PC-9 (cell line): Measurements from ENCODE around the gene SLC6A17. TPM values are rescaled to one million over a fixed set of nuclear protein-coding genes. Genes with fewer than 3 reads are reported as not detected.

ENCODE experiments used
- BruUV-seq: library from RNA; stranded (reverse); fragments of 400-500 nt; replicated peaks from 2 replicates; lab custom pipeline; 2021; lab: Mats Ljungman, UMichigan
- CTCF ChIA-PET: fragments of 300-600 bp; sonication (Branson Sonifier 250); formaldehyde crosslinking; loops from one replicate; lab custom pipeline; 2022; ENCODE audit warnings: antibody characterized with exemption; lab: Charles Lee
- POLR2A ChIA-PET: fragments of 300-600 bp; sonication (Branson Sonifier 250); formaldehyde crosslinking; loops from one replicate; lab custom pipeline; 2022; ENCODE audit warnings: antibody characterized with exemption; ENCODE audit not compliant: unreplicated experiment; lab: Charles Lee
- DNase-seq, 2 experiments: peaks; one replicate each; pipeline versions ENCODE4 v3.0.0 to v3.0.0-alpha.2; 2015 to 2022; ENCODE audit warnings: mixed read lengths in 1 of 2
- H2AFZ ChIP-seq: fragments of 200-600 bp; sonication (generic); 2 replicates; pipeline ENCODE4 v1.8.1; 2017; ENCODE audit warnings: antibody characterized with exemption
- H3F3A ChIP-seq: fragments of 200-600 bp; sonication (generic); 2 replicates; pipeline ENCODE4 v1.8.1; 2017; ENCODE audit warnings: antibody characterized with exemption, mild to moderate bottlenecking, low read depth; ENCODE audit not compliant: insufficient read depth
- H3K27ac ChIP-seq: fragments of 200-600 bp; sonication (generic); 2 replicates; pipeline ENCODE4 v1.6.1; 2016; ENCODE audit warnings: mixed run types
- H3K27me3 ChIP-seq: fragments of 200-600 bp; sonication (generic); 2 replicates; pipeline ENCODE4 v1.6.1; 2016; ENCODE audit warnings: low read depth, mixed run types; ENCODE audit not compliant: insufficient read depth
- H3K36me3 ChIP-seq: fragments of 200-600 bp; sonication (generic); 2 replicates; pipeline ENCODE4 v1.6.1; 2016; ENCODE audit warnings: low read depth, mixed run types
- H3K4me1 ChIP-seq: fragments of 200-600 bp; sonication (generic); replicated peaks from 2 replicates; pipeline ENCODE4 v1.6.1; 2016; ENCODE audit warnings: mixed run types; ENCODE audit not compliant: insufficient read depth
- H3K4me2 ChIP-seq: fragments of 200-600 bp; sonication (generic); 2 replicates; pipeline ENCODE4 v1.6.1; 2017; ENCODE audit warnings: mixed run types
- H3K4me3 ChIP-seq: fragments of 200-600 bp; sonication (generic); 2 replicates; pipeline ENCODE4 v1.6.1; 2016; ENCODE audit warnings: mixed run types
- H3K79me2 ChIP-seq: fragments of 200-600 bp; sonication (generic); 2 replicates; pipeline ENCODE4 v1.6.1; 2017; ENCODE audit warnings: low read depth, mixed run types
- H3K9me2 ChIP-seq: fragments of 200-600 bp; sonication (generic); 2 replicates; pipeline ENCODE4 v1.8.1; 2017; ENCODE audit warnings: mild to moderate bottlenecking; ENCODE audit not compliant: insufficient read depth
- H3K9me3 ChIP-seq: fragments of 200-600 bp; sonication (generic); 2 replicates; pipeline ENCODE4 v1.8.1; 2016; ENCODE audit warnings: low read depth; ENCODE audit not compliant: insufficient read depth
- H4K20me1 ChIP-seq: fragments of 200-600 bp; sonication (generic); 2 replicates; pipeline ENCODE4 v1.8.1; 2017; ENCODE audit not compliant: insufficient read depth
- EZH2 ChIP-seq: fragments of 200-600 bp; sonication (generic); IDR thresholded peaks from 2 replicates; pipeline ENCODE4 v1.8.0; 2017; ENCODE audit warnings: antibody characterized with exemption, low read depth
- intact Hi-C: fragments of 100-400 bp; cut with micrococcal nuclease; formaldehyde crosslinking; loops from one replicate; pipeline ENCODE4 v1.10.0; 2022; ENCODE audit not compliant: unreplicated experiment
- total RNA-seq: library from RNA; stranded (reverse); gene quantifications from 2 replicates; pipeline ENCODE4 v1.2.3, GENCODE V29; 2021
- TF ChIP-seq, protein P1 (sequence below): fragments of 200-600 bp; sonication (generic); conservative IDR thresholded peaks from 2 replicates; pipeline ENCODE4 v1.6.1; 2017; ENCODE audit warnings: mixed run types, antibody characterized with exemption, mild to moderate bottlenecking, moderate library complexity

Gene SLC6A17
- total RNA-seq, 1 experiment from 2014 or later = 4.5 TPM

- intact Hi-C loops = loop anchor here (1.0 to 10.0 kb wide), 5 partner anchors 17 to 560 kb away; no protein-coding TSS in a partner anchor
- TF ChIP-seq, protein P1, sequence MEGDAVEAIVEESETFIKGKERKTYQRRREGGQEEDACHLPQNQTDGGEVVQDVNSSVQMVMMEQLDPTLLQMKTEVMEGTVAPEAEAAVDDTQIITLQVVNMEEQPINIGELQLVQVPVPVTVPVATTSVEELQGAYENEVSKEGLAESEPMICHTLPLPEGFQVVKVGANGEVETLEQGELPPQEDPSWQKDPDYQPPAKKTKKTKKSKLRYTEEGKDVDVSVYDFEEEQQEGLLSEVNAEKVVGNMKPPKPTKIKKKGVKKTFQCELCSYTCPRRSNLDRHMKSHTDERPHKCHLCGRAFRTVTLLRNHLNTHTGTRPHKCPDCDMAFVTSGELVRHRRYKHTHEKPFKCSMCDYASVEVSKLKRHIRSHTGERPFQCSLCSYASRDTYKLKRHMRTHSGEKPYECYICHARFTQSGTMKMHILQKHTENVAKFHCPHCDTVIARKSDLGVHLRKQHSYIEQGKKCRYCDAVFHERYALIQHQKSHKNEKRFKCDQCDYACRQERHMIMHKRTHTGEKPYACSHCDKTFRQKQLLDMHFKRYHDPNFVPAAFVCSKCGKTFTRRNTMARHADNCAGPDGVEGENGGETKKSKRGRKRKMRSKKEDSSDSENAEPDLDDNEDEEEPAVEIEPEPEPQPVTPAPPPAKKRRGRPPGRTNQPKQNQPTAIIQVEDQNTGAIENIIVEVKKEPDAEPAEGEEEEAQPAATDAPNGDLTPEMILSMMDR = peak; percentile 98
- no peak for TF ChIP-seq EZH2
- DNase-seq = peak; percentile 60 to 70
- H3K36me3 ChIP-seq = no peaks in the 10 kb centered on the region
- no peak overlapping the region for H2AFZ ChIP-seq
- peaks cover 36% of the 10 kb centered on the region for H3F3A ChIP-seq
- 0 out of 2 replicates have a peak overlapping the region, but pooled peaks have one; percentile 99 for H3K27ac ChIP-seq
- ChIA-PET POLR2A (interaction anchor here (0.7 kb wide), 1 partner anchor 176 kb away, joined by 3 read pairs; no protein-coding TSS in a partner anchor), CTCF (interaction anchor here (0.5 to 3.1 kb wide), 6 partner anchors 10 to 71 kb away, joined by 4 to 30 read pairs (median 6); partner anchors contain the start of gene STRIP1)
- H3K27me3 ChIP-seq = no peaks in the 10 kb centered on the region
- H4K20me1 ChIP-seq = no peaks in the 10 kb centered on the region
- peaks cover 84% of the 10 kb centered on the region for H3K4me1 ChIP-seq
- no peaks in the 10 kb centered on the region for H3K9me2 ChIP-seq
- no TSS peak for BruUV-seq
- no peaks in the 10 kb centered on the region for H3K79me2 ChIP-seq
- no peak overlapping the region for H3K4me3 ChIP-seq
- peak overlapping the region; percentile 68 for H3K4me2 ChIP-seq
- no peaks in the 10 kb centered on the region for H3K9me3 ChIP-seq
Observed at GRCh38 chr1:110106013-110106941, 44.0 kb upstream of the SLC6A17 start.

DNA sequence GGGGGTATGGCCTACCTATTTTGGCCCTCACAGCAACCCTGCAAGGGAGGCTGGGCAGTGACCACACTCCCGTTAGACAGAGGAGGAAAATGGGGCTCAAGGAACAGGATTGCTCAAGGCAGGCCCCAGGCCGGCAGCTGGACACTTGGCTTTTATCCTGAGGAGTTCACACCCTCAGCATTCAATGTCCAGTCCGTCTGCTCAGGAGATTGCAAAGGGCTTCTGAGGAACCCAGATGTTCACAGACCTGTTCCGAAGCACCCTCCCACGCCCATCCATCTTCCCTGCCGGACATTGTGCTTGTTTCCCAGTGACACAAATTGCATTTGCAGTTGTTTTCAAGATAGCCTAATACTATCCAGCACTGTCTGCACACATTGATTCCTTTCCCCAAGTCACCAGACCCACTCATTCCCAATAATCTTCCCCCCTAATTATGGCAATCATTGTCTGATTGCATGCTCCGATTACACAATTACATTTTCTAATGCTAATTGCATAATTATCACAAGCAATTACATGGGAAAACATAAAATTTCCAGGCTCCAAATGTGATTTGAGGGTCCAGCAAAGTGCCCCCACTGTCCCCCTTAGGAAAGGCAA is 42.3 kb upstream of the SLC6A17 start:
- Histone ChIP-seq H3K27ac (no peak overlapping the region), H3K27me3 (no peaks in the 10 kb centered on the region), H3K9me2 (no peaks in the 10 kb centered on the region), H3K4me1 (peaks cover 81% of the 10 kb centered on the region), H3K4me3 (no peak overlapping the region), H3F3A (peaks cover 28% of the 10 kb centered on the region), H3K79me2 (no peaks in the 10 kb centered on the region), H3K36me3 (no peaks in the 10 kb centered on the region), H4K20me1 (no peaks in the 10 kb centered on the region), H2AFZ (no peak overlapping the region), H3K4me2 (no peak overlapping the region), H3K9me3 (no peaks in the 10 kb centered on the region)
- BruUV-seq = no TSS peak
- ChIA-PET CTCF (no interaction called here), POLR2A (no interaction called here)
- no peak for DNase-seq
- intact Hi-C loops = loop anchor here (2.0 to 10.0 kb wide), 2 partner anchors 19 to 333 kb away; no protein-coding TSS in a partner anchor
- TF ChIP-seq, protein P1 = no peak
- TF ChIP-seq EZH2 = no peak

DNA sequence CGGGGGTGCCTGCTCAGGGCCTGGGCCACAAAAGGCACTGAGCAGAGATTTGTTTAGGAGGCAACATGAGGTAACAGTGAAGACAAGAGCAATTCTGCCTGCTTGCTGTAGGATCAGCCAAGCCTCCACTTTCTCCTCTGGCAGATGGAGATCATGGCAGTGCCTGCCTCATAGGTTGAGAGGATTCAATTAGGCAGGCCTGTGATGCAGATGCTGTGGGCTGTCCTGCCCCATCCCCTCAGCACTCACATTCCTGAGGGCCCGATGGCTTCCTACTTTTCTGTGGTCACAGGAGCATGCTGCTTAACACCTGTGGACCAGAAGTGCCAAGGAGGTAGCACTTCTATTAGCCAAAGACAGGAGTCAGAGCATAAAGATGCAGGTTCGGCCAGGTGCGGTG is 39.2 kb upstream of the SLC6A17 start:
- intact Hi-C loops = no loop called here
- TF ChIP-seq, protein P1 = no peak
- no peak for TF ChIP-seq EZH2
- no peak overlapping the region for H3K4me2 ChIP-seq
- no TSS peak for BruUV-seq
- H3K9me2 ChIP-seq = no peaks in the 10 kb centered on the region
- no peak for DNase-seq
- no peaks in the 10 kb centered on the region for H4K20me1 ChIP-seq
- H3K27me3 ChIP-seq = no peaks in the 10 kb centered on the region
- H3K4me3 ChIP-seq = no peak overlapping the region
- ChIA-PET POLR2A (no interaction called here), CTCF (interaction anchor here (1.1 kb wide), 1 partner anchor 23 kb away, joined by 5 read pairs; no protein-coding TSS in a partner anchor)
- no peak overlapping the region for H2AFZ ChIP-seq
- H3K36me3 ChIP-seq = no peaks in the 10 kb centered on the region
- H3F3A ChIP-seq = peaks cover 36% of the 10 kb centered on the region
- no peaks in the 10 kb centered on the region for H3K79me2 ChIP-seq
- peaks cover 81% of the 10 kb centered on the region for H3K4me1 ChIP-seq
- H3K9me3 ChIP-seq = no peaks in the 10 kb centered on the region
- H3K27ac ChIP-seq = no peak overlapping the region
